Measurements from ENCODE around the gene FKBP5.

DNA sequence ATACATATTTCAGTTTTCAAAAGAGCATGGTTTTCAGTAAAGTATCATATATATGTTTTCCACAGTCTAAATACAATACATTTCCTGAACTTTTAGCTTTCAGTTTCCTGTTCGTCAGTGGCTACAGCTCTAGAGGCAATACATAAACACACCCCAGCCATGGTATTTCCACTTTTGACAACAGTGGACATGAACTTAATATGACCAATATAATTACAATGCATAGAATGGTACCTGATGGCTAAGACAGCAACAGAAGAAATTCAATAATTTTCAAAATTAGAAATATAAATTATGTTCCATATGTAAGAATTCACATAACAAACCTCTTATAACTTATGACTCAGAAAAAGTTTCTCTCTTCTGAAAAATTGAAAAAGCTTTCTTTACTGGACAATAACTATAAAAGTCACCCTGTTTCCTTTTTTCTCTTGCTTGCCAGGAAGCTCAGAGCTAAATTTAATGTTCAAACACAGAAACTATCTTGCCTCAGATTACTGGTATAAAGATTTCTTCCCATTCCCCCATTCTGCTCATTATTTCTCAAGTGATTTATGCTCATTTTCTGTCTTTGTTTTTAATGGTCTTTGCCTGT, 19.2 kb downstream of the FKBP5 start:
- TF ChIP-seq, protein P1, sequence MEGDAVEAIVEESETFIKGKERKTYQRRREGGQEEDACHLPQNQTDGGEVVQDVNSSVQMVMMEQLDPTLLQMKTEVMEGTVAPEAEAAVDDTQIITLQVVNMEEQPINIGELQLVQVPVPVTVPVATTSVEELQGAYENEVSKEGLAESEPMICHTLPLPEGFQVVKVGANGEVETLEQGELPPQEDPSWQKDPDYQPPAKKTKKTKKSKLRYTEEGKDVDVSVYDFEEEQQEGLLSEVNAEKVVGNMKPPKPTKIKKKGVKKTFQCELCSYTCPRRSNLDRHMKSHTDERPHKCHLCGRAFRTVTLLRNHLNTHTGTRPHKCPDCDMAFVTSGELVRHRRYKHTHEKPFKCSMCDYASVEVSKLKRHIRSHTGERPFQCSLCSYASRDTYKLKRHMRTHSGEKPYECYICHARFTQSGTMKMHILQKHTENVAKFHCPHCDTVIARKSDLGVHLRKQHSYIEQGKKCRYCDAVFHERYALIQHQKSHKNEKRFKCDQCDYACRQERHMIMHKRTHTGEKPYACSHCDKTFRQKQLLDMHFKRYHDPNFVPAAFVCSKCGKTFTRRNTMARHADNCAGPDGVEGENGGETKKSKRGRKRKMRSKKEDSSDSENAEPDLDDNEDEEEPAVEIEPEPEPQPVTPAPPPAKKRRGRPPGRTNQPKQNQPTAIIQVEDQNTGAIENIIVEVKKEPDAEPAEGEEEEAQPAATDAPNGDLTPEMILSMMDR (IDR thresholded peaks at IDR 0.05; ENCODE audit: insufficient read depth, low read depth, low read length), result no peak
- TF ChIP-seq EZH2 (IDR thresholded peaks at IDR 0.05; ENCODE audit: insufficient read depth, low read length), result no peak

Measured in astrocyte (in vitro differentiated cells and primary cell).